ENCODE data around the gene CAMK2B.

- TF ChIP-seq CTCF (IDR thresholded peaks at IDR 0.05): peak; percentile 32
- no peak for TF ChIP-seq EZH2phosphoT487 (IDR thresholded peaks at IDR 0.05)
- TF ChIP-seq EZH2 (IDR thresholded peaks at IDR 0.05): no peak
Observed at GRCh38 chr7:44286182-44286617, 39.2 kb downstream of the CAMK2B start.
